ENCODE measurements around the gene AOC1.

AOC1 gene

GRCh38 chr7:150835019-150835418 lies 17.3 kb upstream of the AOC1 start:
- DNase-seq: no peak

- DNase-seq: no peak
Measured at GRCh38 chr7:150835702-150836280, 16.5 kb upstream of the AOC1 start.

GRCh38 chr7:150838965-150839650 lies 13.2 kb upstream of the AOC1 start:
- no peak for DNase-seq

- no peak for DNase-seq
Measured at GRCh38 chr7:150842018-150842417, 10.3 kb upstream of the AOC1 start.

- DNase-seq: no peak
Measured at GRCh38 chr7:150842716-150843115, 9.6 kb upstream of the AOC1 start.

GRCh38 chr7:150845421-150845861 lies 6.9 kb upstream of the AOC1 start:
- DNase-seq: no peak

GRCh38 chr7:150846291-150847115 lies 5.8 kb upstream of the AOC1 start:
- no peak for DNase-seq

- DNase-seq: no peak
Measured at GRCh38 chr7:150847536-150847935, 4.8 kb upstream of the AOC1 start.

- DNase-seq: no peak
Measured at GRCh38 chr7:150848111-150848510, 4.2 kb upstream of the AOC1 start.

- no peak for DNase-seq
Measured at GRCh38 chr7:150848561-150849115, 3.7 kb upstream of the AOC1 start.

- DNase-seq: no peak
Measured at GRCh38 chr7:150849204-150849775, 3.0 kb upstream of the AOC1 start.

GRCh38 chr7:150850273-150850672 lies 2.0 kb upstream of the AOC1 start:
- DNase-seq: no peak

- no peak for DNase-seq
Measured at GRCh38 chr7:150851492-150852370, 586 bp upstream of the AOC1 start.

- no peak for DNase-seq
Measured at GRCh38 chr7:150854066-150855000, 2.0 kb downstream of the AOC1 start.

- DNase-seq: no peak
Measured at GRCh38 chr7:150855046-150855445, 2.7 kb downstream of the AOC1 start.

GRCh38 chr7:150855476-150856302 lies 3.4 kb downstream of the AOC1 start:
- DNase-seq: no peak

GRCh38 chr7:150856303-150857275 lies 4.3 kb downstream of the AOC1 start:
- no peak for DNase-seq

- no peak for DNase-seq
Measured at GRCh38 chr7:150857276-150858055, 5.1 kb downstream of the AOC1 start.
